DND-41 (cell line): ENCODE results near the gene PARVB.

Source experiments
- ATAC-seq: fragments of 200-7000 bp; cut with Tn5 transposase; 3 replicates; pipeline ENCODE4 v1.9.1; 2021; ENCODE audit warnings: low read depth; ENCODE audit not compliant: insufficient read depth
- DNase-seq: peaks from one replicate; pipeline ENCODE4 v3.0.0-alpha.2; 2020
- H2AFZ ChIP-seq: 2 replicates; pipeline ENCODE4 v1.6.0; 2012; ENCODE audit warnings: low read depth, low read length
- H3K27ac ChIP-seq: 2 replicates; pipeline ENCODE4 v1.5.1; 2012; ENCODE audit warnings: low read length, inconsistent platforms
- H3K27me3 ChIP-seq: fragments of 200-600 bp; sonication (generic); 2 replicates; pipeline ENCODE4 v1.6.0; 2012; ENCODE audit warnings: low read length, mild to moderate bottlenecking, inconsistent platforms; ENCODE audit not compliant: insufficient read depth, poor library complexity
- H3K36me3 ChIP-seq: 2 replicates; pipeline ENCODE4 v1.5.1; 2012; ENCODE audit warnings: low read length, inconsistent platforms; ENCODE audit not compliant: insufficient read depth
- H3K4me1 ChIP-seq: 2 replicates; pipeline ENCODE4 v1.5.1; 2012; ENCODE audit warnings: mild to moderate bottlenecking, low read length; ENCODE audit not compliant: insufficient read depth
- H3K4me2 ChIP-seq: 2 replicates; pipeline ENCODE4 v1.6.0; 2012; ENCODE audit warnings: mild to moderate bottlenecking, moderate library complexity, low read length, inconsistent platforms; ENCODE audit not compliant: insufficient read depth
- H3K4me3 ChIP-seq, 2 experiments: fragments of 200-600 bp in 1 of 2; shearing (Covaris generic) in 1 of 2; 2 replicates each; pipeline ENCODE4 v1.5.1; 2012 to 2016; ENCODE audit warnings: inconsistent platforms in 2 of 2, low read length in 2 of 2, mild to moderate bottlenecking in 2 of 2, low read depth in 1 of 2, moderate library complexity in 1 of 2
- H3K79me2 ChIP-seq: 2 replicates; pipeline ENCODE4 v1.6.0; 2012; ENCODE audit warnings: low read length, inconsistent platforms; ENCODE audit not compliant: insufficient read depth
- H3K9ac ChIP-seq: 2 replicates; pipeline ENCODE4 v1.6.0; 2012; ENCODE audit warnings: low read depth, mild to moderate bottlenecking, inconsistent platforms, low read length, moderate library complexity
- H3K9me3 ChIP-seq: 2 replicates; pipeline ENCODE4 v1.5.1; 2012; ENCODE audit warnings: low read length, moderate library complexity, mild to moderate bottlenecking, inconsistent platforms; ENCODE audit not compliant: insufficient read depth, severe bottlenecking
- H4K20me1 ChIP-seq: 2 replicates; pipeline ENCODE4 v1.6.0; 2012; ENCODE audit warnings: low read length; ENCODE audit not compliant: insufficient read depth
- CTCF ChIP-seq: IDR thresholded peaks from 2 replicates; pipeline ENCODE4 v1.5.1; 2012; ENCODE audit warnings: borderline replicate concordance, low read length, moderate library complexity, mild to moderate bottlenecking; ENCODE audit not compliant: poor library complexity, severe bottlenecking; ENCODE audit errors: extremely low read depth
- EZH2 ChIP-seq: IDR thresholded peaks from 3 replicates; pipeline ENCODE4 v1.6.1; 2012; ENCODE audit warnings: borderline replicate concordance, low read depth, mild to moderate bottlenecking, moderate library complexity, low read length, inconsistent platforms; ENCODE audit not compliant: severe bottlenecking

The PARVB gene

DNA sequence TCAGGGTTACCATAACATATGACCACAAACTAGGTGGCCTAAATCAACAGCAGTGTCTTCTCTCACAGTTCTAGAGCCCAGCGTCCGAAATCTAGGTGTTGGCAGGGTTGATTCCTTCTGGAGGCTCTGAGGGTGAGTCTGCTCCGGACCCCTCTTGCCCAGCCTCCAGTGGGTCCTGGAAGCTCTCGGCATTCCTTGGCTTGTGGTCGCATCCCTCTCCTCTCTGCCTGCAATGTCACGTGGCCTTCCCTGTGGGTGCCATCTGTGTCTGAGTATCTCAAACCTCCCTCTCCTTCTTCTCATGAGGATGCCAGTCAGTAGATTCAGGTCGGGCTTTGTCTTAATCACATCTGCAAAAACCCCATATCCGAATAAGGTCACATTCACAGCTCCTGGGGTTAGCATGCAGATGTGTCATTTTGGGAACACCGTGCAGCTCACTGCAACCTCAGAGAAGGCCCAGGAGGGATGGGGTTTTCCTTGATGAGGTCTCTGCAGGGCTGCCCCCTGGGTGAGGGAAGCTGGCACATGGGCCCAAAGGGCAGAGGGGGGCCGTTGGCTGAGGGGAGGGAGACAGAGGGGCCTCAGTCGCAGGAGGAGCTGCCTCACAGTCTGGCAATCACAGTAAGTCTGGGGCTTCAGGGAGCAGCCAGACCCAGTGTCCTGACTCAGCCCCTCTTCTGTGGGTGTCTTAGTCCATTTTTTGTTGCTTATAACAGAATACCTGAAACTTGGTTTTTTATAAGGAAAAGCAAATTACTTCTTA, 197.8 kb downstream of the PARVB start:
- H4K20me1 ChIP-seq = no peaks in the 10 kb centered on the region
- ATAC-seq = no peak
- DNase-seq = no peak
- H3K4me3 ChIP-seq = no peak overlapping the region
- no peaks in the 10 kb centered on the region for H3K36me3 ChIP-seq
- H3K9ac ChIP-seq = no peak overlapping the region
- no peak overlapping the region for H3K27ac ChIP-seq
- H2AFZ ChIP-seq = no peak overlapping the region
- H3K27me3 ChIP-seq = no peaks in the 10 kb centered on the region
- no peak overlapping the region for H3K4me2 ChIP-seq
- TF ChIP-seq EZH2 (no peak), CTCF (no peak)
- H3K4me1 ChIP-seq = no peaks in the 10 kb centered on the region
- H3K79me2 ChIP-seq = no peaks in the 10 kb centered on the region
- no peaks in the 10 kb centered on the region for H3K9me3 ChIP-seq
